ENCODE results near the gene ITIH1.

- TF ChIP-seq POLR2AphosphoS5 (IDR thresholded peaks at IDR 0.05): no peak
- no peak for TF ChIP-seq CTCF (IDR thresholded peaks at IDR 0.05)
- no peak for TF ChIP-seq POLR2A (IDR thresholded peaks at IDR 0.05)
Measured at GRCh38 chr3:52731590-52731989, 45.8 kb upstream of the ITIH1 start.
